Islet precursor cell (in vitro differentiated cells): ENCODE measurements around the gene DAZAP1.
"Not testable (repeated sequence)": the region's sequence is repeated elsewhere in the genome, so short reads cannot be mapped to it uniquely, and the experiment has no call there.

Source experiments
- DNase-seq: peaks from one replicate; pipeline ENCODE4 v3.0.0-alpha.2; 2018

The DAZAP1 gene

GRCh38 chr19:1426736-1427135 lies 19.4 kb downstream of the DAZAP1 start:
- DNase-seq: no peak

DNA sequence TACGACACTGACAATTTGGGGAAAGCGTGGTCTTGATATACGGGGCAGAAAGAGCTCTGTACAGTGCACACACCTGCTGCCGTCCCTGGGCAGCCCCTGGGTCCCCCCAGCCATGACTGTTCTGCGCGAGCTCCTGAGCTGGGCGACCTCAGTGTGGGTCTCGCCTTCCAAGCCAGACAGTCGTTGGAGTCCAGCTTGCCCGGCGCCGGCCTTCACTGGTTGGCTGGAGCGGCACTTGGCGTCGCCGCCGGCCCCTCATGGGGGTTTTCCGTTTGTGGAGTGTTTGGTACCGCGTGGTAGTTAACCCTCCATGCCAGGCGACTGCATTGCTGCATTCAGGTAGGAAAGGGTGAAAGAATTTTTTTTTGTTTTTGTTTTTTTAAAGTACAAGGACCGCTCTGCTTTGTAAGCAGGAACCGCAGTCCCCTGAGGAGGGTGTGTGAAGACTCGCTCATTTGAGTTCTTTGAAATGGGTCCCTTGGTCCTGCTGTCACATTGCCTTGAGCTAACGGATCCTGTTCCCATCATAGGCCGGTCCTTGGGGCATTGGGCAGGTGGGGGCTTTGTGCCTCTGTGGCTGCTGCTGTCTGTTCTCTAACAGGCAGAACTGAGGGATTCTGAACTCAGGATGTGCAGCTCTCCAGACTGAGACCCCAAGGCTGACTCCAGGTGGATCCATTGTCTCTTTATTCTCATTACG lies 20.0 kb downstream of the DAZAP1 start:
- no peak for DNase-seq

DNA sequence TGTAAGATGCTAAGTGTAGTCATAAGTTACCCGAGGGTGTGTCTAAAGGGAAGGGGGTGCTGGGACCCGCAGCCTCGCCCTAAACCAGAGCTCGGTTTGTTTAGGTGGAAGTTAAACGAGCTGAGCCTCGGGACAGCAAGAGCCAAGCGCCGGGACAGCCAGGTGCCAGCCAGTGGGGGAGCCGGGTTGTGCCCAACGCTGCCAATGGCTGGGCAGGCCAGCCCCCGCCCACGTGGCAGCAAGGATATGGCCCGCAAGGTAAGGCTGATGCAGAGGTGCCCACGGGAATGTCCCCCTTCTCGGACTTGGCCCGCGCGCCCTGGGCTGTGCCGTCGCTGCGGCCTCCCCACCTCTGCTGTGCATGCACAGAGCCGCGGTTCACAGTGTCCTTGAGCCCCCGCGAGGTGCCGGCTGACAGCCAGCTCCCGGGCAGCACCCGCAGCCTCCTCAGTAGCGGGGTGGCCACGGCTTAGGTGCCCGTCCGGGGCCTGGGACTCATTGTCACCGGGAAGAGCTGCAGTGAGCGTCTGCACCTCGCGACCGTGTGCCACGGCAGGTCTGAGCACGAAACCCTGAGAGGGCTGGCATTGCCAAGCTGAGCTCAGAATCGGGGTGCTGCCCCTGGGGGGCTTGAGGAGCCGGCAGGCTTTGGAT lies 21.5 kb downstream of the DAZAP1 start:
- DNase-seq: no peak

GRCh38 chr19:1429750-1430149 lies 22.4 kb downstream of the DAZAP1 start:
- no peak for DNase-seq

DNA sequence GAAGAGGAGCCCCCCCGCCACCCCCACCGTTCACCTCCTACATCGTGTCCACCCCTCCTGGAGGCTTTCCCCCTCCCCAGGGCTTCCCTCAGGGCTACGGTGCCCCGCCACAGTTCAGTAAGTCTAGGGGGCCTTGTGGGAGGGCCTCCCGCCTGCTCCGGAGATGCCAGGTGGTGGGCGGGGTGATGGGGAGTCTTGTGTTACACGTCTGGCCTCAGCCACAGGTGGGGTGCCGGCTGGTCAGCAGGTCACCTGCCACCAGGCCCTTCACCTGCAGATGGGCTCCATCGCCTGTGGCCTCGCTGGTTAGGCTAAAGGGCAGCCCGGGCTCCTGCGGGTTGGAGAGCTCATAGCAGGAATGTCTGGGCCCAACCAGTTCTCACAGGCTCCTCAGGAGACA lies 22.9 kb downstream of the DAZAP1 start:
- DNase-seq: no peak

- DNase-seq: no peak
Measured at GRCh38 chr19:1431759-1432506, 24.5 kb downstream of the DAZAP1 start.

DNA sequence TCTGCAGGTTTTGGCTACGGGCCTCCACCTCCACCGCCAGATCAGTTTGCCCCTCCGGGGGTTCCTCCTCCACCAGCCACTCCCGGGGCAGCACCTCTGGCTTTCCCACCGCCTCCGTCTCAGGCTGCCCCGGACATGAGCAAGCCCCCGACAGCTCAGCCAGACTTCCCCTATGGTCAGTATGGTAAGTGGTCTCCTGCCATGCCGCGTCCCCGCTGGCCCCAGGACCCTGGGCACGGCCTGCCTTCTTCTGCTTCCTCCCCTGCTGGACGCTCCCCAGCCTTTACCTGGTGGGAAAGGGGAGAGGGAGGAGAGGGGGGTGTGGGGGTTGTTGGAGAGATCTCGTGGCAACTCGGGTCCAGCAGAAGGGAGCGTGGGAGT lies 25.1 kb downstream of the DAZAP1 start:
- DNase-seq: no peak

GRCh38 chr19:1433119-1434039 lies 26.0 kb downstream of the DAZAP1 start:
- DNase-seq: no peak

DNA sequence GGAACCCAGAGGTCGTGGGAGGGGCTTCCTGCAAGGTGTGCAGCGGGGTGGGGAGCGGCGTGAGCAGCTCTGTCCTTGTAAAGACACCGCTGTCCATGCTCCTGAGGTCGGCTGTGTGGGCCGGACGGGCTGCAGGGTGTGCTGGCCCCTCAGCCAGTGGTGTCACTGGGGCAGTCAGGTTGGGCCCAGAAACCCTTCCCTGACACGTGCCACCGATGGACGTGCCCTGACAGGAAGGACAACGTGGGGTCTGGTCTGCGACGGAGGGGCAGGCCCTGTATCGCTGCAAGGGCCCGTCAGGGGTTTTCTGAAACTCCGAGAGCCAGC lies 26.6 kb downstream of the DAZAP1 start:
- DNase-seq: no peak

GRCh38 chr19:1434577-1435060 lies 27.2 kb downstream of the DAZAP1 start:
- no peak for DNase-seq

DNA sequence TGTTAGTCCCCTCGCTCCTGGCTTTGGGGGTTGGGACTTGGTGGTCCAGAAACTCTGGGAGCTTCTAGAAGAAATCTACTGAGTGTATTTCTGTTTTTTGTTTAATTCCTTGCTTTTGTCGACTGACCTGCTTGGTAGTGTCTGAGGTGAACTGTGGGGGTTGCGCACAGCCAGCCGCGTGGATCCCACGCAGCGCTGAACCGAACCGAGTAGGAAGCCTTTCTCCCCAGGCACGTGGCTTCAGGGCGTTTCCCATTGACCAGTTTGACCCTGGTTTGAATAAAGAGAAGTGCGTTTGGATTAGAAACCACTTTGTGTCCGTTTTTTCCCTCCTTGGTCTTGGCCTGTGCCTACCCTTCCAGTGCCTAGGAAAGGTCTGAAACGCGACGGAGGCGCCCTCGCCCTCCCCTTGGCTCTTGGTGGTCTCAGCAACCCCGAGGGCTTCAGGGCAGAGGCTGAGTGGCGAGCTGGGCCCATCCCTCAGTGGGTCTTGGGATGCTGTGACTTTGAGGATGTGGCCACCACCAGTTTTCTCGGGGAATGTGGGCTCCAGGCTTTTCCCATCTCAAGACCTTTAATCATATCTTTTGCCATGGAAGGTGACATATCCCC lies 28.1 kb downstream of the DAZAP1 start:
- DNase-seq: no peak

DNA sequence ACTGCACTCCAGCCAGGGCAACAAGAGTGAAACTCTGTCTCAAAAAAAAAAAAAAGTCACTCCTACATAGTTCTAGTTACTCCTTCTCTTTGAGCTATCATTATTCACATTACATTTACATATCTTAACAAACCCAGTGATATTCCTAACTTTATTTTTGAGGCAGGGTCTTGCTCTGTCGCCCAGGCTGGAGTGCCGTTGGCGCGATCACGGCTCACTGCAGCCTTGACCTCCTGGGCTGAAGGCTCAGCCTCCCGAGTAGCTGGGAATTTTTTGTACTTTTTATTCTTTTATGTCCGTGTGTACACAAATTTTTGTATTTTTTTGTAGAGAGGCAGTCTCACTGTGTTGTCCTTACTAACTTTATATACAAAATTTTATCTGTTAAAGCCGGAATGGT lies 30.2 kb downstream of the DAZAP1 start:
- no peak for DNase-seq

- peak; percentile 97 for DNase-seq
Measured at GRCh38 chr19:1438035-1438932, 30.9 kb downstream of the DAZAP1 start, which contains the start of gene RPS15. RPS15 (plus strand) TSS chr19:1438396; CDS start chr19:1438426, 30 bp downstream.

- no peak for DNase-seq
Measured at GRCh38 chr19:1438933-1439354, 31.6 kb downstream of the DAZAP1 start.

DNA sequence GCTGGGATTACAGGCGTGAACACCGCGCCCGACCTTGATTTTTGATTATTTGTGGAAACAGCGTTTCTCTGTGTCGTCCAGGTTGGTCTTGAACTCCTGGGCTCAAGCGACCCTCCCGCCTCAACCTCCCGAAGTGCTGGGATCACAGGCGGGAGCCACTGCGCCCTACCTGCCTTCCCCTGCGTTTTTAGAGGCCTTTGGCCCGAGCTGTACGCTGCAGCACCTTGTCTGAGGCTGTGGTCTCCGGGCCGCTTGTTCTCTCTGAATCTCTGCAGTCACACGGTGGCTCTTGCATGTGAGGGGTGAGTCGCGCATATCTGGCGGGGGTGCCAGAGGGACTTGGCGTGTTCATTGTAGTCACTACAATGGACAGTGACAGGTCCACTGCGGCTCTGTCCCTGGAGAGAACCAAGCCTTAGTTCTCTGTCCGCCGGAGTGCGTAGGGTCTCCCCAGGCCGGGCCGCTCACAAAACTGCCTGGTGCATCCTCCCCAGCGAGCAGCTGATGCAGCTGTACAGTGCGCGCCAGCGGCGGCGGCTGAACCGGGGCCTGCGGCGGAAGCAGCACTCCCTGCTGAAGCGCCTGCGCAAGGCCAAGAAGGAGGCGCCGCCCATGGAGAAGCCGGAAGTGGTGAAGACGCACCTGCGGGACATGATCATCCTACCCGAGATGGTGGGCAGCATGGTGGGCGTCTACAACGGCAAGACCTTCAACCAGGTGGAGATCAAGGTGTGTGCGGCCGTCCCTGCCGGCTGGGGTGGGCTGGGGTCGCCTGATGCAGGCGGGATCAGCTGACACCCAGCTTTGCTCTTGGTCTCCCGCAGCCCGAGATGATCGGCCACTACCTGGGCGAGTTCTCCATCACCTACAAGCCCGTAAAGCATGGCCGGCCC lies 32.4 kb downstream of the DAZAP1 start:
- not testable (repeated sequence) for DNase-seq

GRCh38 chr19:1440418-1440801 lies 33.0 kb downstream of the DAZAP1 start:
- DNase-seq: no peak

DNA sequence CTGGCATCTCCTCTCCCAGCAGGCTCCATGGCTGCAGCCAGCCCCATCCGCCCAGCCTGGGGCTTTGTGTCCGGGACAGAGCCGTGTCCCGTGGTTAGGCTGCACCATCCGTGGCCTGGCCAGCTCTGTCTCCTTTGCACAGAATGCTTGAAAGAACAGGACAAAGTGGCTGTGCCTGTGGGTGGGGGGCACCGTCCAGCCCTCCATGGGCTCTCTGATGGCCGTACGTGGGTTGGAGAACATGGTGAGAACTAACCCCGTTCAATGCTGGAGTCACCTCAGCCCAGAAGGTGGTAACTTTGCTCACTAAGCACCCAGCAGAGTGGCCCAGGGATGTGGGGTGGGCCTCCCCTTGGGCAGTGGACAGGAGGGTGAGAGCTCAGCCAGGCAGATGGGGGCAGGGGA lies 33.6 kb downstream of the DAZAP1 start:
- no peak for DNase-seq

DNA sequence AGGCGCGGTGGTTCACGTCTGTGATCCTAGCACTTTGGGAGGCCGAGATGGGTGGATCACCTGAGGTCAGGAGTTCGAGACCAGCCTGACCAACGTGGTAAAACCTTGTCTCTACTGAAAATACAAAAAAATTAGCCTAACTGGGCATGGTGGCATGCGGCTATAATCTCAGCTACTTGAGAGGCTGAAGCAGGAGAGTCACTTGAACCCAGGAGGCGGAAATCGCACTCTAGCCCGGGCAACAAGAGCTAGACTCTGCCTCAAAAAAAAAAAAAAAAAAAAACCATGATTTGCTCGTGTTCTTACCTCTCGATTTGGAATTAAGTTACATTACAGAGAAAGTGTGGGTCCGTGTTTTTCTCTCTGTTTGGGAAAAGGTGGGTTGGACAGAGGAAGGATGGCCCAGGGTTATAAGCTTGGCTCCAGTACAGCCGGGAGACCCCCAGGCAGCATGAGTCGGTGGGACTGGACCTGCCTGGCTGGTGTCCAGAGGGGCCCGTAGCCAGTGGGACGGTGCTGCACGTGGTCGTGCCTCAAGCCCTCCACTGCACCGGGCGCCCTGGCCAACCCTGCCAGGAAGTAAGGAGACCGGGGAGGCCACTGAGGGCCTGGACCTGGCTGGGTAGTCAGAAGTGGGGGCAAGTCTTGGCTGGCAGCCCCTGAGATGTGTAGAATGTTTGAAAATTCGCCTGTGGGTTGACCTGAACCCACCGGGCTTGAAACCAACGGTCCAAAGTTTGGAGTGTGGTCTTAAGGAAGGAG lies 34.5 kb downstream of the DAZAP1 start:
- no peak for DNase-seq

DNA sequence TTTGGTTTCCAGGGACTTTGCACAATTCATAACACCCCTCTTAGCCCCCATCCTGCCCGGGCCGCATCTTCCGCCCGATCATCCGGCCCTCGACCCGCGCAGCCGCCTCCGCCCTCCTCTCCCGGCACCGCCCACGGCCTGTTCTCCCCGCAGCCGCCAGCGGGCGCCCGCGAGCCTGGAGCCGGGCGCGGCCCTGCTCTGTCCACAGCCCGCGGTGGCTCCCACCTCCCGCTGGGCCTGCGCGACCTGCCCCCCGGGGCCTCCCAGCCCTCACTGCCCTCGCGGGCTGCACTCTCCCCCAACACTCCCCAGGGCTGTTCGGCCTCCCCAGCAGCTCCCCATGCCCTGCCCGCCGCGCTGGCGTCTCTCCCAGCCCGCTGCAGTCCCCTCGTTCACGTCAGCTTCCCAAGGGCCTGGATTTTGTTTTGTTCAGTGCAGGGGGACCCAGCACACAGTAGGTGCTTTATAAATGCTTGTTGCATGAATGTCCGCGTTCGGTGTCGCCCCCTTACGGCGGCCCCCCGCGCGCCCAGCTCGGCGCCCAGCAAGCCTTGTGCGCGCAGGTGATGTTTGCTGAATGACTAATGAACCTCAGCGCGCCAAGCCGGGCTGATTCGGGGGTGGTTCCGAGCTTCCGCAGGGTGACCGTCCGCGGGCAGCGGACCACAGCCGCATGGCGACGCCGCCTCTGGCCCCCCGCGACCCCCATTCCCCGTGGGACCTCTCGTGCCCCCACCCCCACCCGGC lies 38.0 kb downstream of the DAZAP1 start:
- peak; percentile 86 for DNase-seq
